Eye (tissue), 1 donor: ENCODE results near the gene BAZ1B.
"Not testable (repeated sequence)": the region's sequence is repeated elsewhere in the genome, so short reads cannot be mapped to it uniquely, and the experiment has no call there.

Experiments used
- DNase-seq: peaks from one replicate; pipeline ENCODE4 v3.0.0-alpha.2; 2015

BAZ1B gene

DNA sequence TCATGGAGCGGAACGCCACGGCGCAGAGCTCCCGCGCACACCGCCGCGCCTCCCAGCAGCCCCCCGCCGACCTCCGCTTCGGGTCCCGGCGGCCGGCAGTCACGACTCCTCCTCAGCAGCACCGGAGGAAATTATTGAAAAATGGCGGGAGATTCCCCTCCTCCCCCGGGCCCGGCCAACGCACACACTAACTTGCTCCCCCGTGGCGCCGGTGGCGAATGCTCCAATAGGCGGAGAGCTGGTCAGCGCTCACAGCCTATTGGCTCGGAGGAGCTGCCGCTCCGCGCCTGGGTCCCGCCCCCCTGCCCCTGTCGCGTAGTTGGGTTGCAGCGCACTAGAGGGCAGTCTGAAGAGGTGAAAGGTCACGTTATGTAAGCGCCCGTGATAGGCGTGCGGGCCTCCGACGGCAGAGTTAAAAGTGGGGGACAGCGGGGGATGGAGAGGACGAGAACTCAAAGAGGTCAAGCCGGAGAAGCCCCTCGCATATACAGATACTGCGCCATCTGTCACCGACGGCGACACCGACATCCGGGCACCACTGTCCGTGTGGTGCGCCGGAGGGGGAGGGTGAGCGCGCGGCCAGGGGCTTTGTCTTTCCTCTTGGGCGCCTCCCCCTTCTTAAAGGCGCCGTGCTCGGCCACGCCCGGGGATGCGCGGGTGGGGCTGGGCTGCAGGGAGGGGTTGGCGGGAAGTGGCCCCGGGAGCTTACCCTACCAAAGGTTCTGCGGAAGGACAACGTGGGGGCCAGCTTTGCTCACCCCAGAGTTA is at the start of gene BAZ1B:
Gene BAZ1B, minus strand, starts transcription at position 189 of the 768 bp plus-strand sequence. CDS start 360 bp downstream, outside the sequence.
- DNase-seq, result peak; percentile 99

DNA sequence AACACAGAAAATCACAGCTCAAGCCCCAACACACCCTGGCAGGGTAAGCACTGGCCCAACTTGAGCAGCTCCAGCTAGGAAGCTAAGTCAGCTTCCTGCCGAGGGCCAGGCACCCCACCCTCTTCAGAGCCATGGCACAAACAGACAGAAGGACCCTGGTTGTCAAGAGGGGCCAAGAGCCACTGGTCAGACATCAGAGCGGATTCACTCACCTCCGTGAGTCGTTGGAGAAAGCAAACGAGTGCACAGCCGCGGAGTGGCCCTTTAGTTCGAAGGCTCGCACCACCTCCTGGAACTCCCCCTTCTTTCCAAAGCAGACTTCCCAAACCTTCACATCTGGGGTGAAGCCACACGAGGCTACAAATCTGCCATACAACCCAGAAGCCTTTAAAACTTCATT is 48.9 kb upstream of the BAZ1B start:
- DNase-seq, result no peak

GRCh38 chr7:73570521-73570920 is 48.4 kb upstream of the BAZ1B start:
- DNase-seq, result no peak

DNA sequence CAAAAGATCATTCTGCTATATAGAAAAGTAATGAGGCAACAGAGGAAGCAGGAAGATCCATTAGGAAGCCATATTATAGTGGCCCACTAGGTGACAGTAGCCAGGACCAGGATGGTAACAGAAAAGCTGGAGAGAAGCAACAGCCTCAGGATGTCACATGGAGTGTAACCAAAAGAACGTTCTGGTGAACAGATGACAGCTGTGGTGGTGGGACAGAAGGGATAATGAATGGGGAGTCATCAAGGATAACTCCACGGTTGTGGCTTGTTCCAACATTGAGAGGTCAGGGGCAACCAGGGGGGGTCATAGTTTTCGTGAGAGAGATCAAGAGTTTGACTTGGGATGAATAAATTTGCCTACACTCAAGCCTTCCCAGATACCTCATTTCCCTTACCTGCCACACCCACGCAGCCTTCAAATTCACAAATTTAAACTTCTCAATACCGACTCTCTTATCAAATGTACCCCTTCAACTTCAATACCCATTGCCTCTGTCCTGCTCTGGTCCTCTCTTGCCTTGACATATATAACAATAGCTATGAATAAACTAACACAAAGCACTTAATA is 47.0 kb upstream of the BAZ1B start:
- no peak for DNase-seq

- DNase-seq, result no peak
Observed at GRCh38 chr7:73567846-73568685, 46.0 kb upstream of the BAZ1B start.

DNA sequence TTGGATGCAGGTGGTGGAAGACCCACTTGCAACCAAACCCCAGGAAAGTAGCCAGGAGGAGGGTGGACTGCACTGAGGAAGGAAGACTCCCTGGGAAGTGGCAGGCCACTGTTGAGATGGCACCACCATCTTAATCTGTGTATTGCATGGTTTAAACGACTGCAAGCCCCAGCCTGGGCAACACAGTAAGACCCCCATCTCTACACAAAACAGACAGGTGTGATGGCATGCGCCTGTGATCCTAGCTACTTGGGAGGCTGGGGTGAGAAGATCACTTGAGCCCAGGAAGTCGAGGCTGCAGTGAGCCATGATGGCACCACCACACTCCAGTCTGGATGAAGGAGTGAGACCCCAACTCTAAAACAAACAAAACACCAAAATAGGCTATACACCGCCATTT is 45.0 kb upstream of the BAZ1B start:
- DNase-seq, result no peak

DNA sequence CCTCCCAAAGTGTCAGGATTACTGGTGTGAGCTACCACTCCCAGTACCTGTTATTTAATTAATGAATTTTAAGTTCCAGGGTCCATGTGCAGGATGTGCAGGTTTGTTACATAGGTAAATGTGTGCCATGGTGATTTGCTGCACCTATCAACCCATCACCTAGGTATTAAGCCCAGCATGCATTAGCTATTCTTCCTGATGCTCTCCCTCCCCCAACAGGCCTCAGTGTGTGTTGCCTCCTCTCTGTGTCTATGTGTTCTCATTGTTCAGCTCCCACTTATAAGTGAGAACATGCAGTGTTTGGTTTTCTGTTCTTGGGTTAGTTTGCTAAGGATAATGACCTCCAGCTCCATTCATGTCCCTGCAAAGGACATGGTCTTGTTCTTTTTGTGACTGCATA is 44.3 kb upstream of the BAZ1B start:
- not testable (repeated sequence) for DNase-seq

DNA sequence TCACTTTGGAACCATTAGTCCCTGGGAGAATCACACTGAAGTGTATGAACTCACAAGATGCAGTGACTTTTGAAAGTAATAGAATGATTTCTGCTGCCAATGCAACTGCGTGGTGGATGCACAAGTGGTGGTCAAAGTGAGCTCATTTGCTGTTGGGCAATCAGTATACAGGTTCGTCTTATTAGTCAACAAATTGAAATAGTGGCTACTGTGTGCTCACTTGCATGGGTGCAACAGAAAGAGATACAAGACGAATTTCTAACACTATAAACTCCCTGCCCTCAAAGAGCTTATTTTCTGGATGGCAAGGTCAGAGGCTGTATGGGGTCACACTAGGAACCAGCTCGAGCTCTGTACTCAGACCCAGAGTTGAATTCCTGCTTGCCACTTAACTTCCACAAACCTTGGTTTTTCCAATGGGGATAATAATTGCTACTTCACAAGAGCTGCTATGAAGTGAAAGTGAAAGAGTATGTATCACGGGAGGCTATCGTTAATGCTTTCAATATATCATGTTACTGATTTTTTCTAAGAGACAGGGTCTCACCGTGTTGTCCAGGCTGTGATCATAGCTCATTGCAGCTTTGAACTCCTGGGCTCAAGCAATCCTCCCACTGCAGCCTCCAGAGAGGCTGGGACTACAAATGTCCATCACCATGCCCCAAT is 43.7 kb upstream of the BAZ1B start:
- DNase-seq, result no peak

DNA sequence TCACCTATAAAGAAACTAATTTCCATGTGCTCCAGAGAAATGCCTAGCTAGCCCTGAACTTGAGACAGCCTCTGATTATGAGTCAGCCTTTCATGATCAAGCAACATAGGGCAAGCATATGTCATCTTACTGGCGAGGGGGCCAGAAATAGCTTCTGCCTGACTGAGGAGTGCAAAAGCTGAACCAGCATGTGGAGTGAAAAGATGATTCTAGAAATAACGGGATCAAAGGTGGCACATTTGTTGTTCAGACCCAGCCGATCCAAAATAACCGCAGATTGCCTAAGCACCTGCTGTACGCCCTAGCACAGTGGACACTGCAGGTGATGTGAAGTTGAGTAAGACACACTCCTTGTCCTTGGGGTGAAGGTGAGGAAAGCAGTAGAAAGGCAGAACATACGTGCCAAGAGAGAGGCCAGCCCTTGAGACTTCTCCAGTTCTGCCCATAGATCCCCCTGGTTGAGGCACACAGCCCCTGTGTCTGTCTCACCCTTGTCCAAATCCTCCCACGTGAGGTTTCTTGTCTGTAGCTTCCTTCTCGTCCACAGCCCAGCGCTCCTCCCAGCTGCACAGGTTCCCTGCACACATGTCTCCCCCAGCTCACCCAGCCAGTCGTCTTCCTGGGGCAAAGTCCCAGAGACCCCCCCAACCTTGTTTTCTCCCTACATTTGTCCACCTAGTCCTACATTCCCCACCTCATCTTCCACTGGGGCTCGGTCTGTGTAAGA is 38.2 kb upstream of the BAZ1B start:
- DNase-seq, result no peak

- peak; percentile 87 for DNase-seq
Observed at GRCh38 chr7:73557397-73558257, 35.5 kb upstream of the BAZ1B start, which contains the start of gene BCL7B. Gene BCL7B (minus strand): TSS chr7:73557690. CDS start chr7:73557578, 112 bp downstream.

DNA sequence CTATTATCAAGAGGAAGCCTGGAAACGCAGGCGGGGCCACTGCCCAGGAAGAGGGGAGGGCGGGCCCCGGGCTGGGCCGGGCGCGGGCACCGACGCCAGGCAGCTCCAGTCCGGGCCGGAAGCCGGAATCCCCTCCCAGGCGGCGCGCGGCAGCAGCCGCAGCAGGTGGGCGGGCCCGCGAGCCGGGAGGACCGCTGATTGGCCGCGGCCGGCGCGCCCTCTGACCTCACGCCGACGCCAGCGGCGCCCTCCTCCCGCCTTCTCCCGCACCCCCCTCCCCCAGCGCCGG is 35.0 kb upstream of the BAZ1B start:
- peak; percentile 95 for DNase-seq

GRCh38 chr7:73556208-73557107 is 34.4 kb upstream of the BAZ1B start:
- no peak for DNase-seq

- no peak for DNase-seq
Observed at GRCh38 chr7:73555411-73555982, 33.4 kb upstream of the BAZ1B start.

GRCh38 chr7:73550093-73550492 is 28.0 kb upstream of the BAZ1B start:
- DNase-seq, result not testable (repeated sequence)

DNA sequence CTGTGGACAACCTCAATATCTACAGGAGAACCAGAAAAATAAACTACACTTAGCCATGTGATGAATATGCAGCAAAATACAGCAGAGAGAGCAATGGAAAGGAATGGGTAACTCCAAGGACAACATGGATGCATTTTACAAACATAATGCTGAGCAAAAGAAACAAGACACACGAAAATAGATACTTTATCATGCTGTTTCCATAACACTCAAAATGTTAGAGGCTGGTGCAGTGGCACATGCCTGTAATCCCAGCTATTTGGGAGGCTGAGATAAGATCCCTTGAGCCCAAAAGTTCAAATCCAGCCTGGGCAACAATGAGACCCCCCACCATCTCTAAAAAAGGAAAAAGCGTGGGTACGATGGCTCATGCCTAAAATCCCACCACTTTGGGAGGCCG is 27.1 kb upstream of the BAZ1B start:
- DNase-seq, result no peak

DNA sequence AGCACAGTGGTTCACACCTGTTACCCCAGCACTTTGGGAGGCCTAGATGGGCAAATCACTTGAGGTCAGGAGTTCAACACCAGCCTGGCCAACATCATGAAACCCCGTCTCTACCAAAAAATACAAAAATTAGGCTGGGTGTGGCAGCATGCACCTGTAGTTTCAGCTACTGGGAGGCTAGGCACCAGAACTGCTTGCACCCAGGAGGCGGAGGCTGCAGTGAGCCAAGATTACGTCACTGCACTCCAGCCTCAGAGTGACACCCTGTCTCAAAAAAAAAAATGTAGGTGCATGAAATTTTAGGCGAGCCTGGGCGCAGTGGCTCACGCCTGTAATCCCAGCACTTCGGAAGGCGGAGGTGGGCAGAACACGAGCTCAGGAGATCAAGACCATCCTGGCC is 25.7 kb upstream of the BAZ1B start:
- DNase-seq, result no peak

DNA sequence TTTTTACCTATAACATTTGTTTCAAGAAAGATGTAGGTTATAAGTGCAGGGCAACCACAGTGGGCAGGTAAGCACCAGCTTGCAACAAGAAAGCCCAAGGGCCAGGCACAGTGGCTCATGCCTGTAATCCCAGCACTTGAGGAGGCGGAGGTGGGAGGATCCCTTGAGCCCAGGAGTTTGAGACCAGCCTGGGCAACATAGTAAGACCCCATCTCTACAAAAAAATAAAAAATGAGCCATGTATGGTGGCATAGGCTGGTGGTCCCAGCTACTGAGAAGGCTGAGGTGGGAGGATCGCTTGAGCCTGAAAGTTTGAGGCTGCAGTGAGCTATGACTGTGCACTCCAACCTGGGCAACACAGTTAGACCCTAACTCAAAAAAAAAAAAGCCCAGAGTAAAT is 22.6 kb upstream of the BAZ1B start:
- DNase-seq, result no peak

- no peak for DNase-seq
Observed at GRCh38 chr7:73541722-73542121, 19.6 kb upstream of the BAZ1B start.

GRCh38 chr7:73539709-73540108 is 17.6 kb upstream of the BAZ1B start:
- DNase-seq, result no peak

- DNase-seq, result not testable (repeated sequence)
Observed at GRCh38 chr7:73538510-73538909, 16.4 kb upstream of the BAZ1B start.
